ENCODE measurements around the gene CRACDL.
A peak's percentile ranks its signal among the peaks of the same experiment; 100 is the strongest.

The CRACDL gene

DNA sequence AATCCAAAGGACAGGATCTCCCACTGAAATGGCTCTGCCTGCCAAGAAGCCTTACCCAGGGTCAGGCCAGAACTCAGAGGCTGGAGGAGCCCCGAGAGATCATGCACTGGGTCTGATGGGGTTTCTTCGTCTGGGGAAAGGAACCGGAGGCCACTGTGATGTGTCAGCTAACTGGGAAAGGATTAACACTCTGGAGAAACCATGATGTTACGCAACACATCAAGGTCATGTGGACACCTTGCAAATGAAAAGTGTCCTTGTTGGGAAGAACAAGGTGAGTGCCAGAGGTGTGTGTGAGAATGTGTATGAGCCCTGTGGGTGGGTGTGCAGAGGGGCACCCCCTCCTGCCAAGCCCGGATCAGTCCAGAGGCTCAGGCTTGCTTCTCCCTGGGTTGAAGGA lies 86.9 kb downstream of the CRACDL start:
- no peak for DNase-seq

GRCh38 chr2:98847853-98848252 lies 88.2 kb downstream of the CRACDL start:
- DNase-seq = no peak

- no peak for DNase-seq
These were observed 90.0 kb downstream of the CRACDL start for GRCh38 chr2:98846041-98846440.

GRCh38 chr2:98842136-98842535 lies 93.9 kb downstream of the CRACDL start:
- DNase-seq = no peak

DNA sequence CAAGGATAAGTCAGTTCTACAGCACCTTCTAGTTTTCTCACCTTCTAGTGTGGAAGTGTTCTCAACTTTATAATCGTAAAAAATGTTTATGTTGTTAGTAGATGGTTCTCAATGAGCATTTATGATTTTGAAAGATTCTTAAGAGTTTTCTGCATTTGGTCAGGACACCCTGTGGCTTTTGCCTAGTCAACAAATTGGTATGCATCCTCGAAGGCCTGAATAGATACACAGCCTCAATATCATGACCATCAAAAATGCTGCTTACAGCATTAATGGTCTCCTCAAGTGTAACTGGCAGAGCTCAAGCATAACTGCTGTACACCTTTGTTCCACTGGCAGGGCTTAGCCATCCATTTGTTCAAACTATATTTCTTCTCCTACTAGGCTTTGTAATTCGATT lies 96.7 kb downstream of the CRACDL start:
- DNase-seq = no peak

GRCh38 chr2:98835831-98836385 lies 100.1 kb downstream of the CRACDL start:
- peak; percentile 42 for DNase-seq

DNA sequence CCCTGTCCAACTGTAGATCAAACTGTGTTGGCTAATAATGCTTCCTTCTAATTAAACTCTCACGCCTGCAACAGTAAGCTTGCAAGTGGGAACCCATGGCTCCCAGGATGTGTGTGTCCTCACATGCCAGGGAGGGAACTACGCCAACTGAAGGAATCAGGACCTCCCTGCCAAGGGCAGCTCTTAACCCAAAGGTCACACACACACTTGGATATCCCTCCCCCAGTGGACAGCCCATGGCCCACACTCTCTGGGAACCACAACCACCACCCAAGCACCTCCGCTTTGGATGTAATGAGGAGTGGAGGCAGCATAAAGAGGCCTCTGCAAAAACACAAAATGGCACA lies 102.1 kb downstream of the CRACDL start:
- no peak for DNase-seq

GRCh38 chr2:98833172-98833916 lies 102.7 kb downstream of the CRACDL start:
- no peak for DNase-seq

GRCh38 chr2:98832172-98832571 lies 103.9 kb downstream of the CRACDL start:
- no peak for DNase-seq

DNA sequence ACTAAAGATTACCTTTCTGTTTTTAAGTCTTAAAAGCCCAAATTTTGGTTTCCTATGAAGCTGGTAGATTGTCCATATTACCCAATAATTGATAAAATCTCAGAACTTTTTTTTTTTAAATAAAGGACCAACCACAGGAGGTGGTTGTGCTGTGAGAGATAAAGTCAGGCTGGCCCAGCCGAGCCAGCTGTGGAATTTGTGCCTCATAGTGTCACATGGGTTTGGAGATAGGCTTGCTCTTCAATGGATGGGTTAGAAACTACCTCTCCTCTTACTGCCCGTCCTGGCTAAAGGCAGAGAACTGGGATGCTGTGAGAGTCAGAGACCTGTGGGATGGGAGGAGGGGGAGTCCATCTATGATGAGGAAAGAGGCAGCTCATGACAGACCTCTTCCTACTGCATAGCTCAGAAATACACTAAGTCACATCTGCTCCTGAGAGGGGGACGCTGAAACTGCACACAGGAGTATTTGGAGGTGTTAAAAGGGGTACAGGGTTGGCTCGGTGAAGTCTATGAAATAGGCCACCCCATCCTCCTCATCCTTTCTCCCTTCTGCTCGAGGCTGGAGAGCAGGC lies 105.4 kb downstream of the CRACDL start:
- DNase-seq = no peak

GRCh38 chr2:98829581-98830270 lies 106.3 kb downstream of the CRACDL start:
- no peak for DNase-seq

DNA sequence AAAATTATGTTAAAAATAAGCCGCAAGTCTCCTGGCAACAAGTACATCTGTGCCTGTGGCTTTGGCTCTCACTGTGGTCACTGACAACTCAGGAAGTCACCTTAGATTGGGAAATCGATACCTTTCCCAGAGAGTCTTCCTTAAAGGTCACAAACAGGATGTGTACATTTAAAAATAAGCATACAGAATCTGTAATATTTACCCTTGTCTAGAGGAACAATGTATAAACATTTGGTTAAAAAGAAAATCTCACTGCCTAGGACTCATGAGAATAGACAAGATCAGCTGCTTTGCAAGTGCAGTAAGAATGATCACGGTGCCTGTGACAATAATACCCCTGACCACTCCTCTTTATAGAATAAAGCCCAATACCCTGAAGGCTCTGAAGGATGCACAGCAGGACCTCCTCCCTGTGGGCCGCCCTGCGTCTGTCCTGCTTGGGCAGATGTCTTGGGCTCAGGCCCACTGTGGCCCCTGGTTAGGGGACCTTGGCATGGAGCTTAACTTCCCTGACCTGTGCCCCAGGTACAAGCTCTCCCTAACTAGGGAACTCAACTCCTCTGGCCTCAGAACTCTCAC lies 107.1 kb downstream of the CRACDL start:
- DNase-seq = no peak

GRCh38 chr2:98828369-98828744 lies 107.7 kb downstream of the CRACDL start:
- no peak for DNase-seq

DNA sequence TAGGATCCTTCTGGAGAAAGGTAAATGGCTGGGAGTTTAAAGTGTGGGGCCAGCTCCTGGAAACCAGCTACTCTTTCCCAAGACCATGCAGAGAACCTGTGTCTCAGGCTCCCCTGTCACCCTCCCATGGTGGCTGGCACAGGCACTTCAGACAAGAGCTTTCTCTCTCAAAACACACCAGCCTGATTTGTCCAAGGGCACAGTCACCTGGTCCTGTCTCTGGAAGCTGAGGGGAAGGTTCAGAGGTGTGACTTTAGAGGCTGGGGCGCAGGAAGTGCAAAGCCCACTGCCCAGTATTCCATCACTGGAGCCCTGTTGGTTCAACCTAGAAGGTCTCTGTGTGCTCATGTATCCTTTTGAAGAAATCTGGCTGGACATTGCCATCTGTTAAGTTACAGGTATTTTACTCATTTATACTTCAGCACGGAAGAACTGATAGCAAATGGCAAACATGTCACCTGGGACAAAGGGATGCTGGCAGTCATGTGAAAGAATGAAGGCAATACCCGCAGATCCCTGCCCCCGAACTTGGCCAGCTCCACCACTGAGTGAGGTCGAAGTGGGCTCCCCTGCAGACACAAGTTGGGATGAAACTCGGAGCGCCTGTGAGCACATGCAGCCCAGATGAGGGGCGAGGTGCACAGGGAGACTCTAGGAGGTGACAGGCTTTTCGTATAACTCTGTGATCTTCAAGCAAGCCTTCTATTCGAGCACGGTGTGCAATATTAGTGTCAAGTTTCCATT lies 108.2 kb downstream of the CRACDL start:
- DNase-seq = no peak

DNA sequence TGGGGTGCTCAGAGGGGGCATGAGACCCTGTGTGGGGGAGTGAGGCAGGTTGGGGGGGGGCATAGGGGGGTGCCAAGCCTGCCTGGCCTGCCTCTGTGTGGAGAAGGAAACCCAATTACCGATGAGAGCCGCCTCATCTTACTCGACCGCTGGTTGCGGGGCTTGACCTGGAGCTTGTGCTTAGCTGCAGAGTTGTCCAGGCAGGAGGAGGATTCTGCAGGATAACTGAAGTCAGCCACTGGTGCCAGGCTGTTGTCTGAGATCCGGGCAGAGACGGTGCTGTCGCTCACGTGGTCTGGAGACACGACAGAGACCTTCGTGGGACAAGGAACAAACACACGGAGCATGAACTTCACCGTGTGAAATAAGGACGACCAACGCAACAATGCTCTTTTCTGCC lies 109.2 kb downstream of the CRACDL start:
- no peak for DNase-seq

DNA sequence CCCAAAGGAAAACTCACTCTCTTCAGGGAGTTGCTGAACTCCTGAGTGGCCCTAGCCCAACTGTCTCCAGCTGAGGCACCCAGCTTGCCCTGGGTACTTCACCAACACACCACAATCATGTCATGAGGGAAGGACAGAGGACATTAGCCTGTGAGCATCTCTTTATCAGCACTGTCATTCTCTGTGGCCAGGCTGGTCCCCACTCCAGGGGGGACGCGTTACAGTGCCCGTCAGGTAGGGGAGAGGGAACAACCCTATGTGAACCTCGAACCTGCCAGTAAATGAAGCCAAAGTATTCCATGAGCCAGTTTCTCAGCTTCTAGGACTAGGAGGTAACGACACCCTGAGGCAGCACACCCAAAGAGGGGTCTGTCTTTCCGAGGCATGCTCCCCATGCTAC lies 110.2 kb downstream of the CRACDL start:
- no peak for DNase-seq

GRCh38 chr2:98825404-98825803 lies 110.6 kb downstream of the CRACDL start:
- DNase-seq = no peak

DNA sequence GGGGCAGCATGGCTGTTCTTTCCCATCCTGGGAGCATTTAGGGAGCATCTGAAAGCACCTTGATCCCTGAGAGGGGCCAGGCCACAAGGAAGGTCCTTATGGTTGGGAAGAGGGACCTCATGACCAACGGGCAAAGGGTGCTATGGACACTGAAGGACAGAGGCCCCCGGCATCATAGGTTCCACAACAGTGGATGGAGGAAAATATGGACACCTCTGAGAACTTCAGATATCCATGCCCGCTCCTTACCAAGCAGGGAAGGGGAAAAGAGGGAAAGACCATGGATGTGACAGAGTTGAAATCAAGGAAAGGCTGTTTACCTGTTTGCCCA lies 111.0 kb downstream of the CRACDL start:
- no peak for DNase-seq

GRCh38 chr2:98824256-98825019 lies 111.6 kb downstream of the CRACDL start:
- DNase-seq = no peak

- no peak for DNase-seq
These were observed 112.5 kb downstream of the CRACDL start for GRCh38 chr2:98823196-98824170.
